ENCODE results near the gene JPH2.
A peak's percentile ranks its signal among the peaks of the same experiment; 100 is the strongest.

JPH2 gene

DNA sequence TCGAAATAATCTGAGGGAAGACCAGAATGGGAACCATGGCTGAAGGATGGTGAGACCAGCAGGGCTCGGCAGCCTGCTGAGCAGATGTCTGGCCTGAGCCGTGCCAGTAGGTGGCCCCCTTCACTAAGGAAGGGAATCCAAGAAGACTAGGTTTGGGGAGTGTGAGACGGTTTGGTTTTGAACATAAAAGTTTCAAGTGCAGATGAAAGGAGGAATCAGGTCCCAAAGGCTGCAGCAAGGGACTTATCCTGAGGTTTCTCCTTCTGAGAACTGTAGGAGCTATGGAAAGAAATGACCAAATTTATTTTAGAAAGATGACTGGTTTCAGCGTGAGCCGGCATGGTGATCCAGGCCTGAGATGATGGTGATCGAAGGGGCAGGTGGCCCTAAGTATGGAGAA lies 28.1 kb upstream of the JPH2 start:
- no peaks in the 10 kb centered on the region for H3K9me3 ChIP-seq (ENCODE audit: insufficient read depth, low read length)
- no peak overlapping the region for H3K4me2 ChIP-seq (ENCODE audit: low read length)
- H3K27me3 ChIP-seq (ENCODE audit: low read depth, low read length), result no peaks in the 10 kb centered on the region
- H3K27ac ChIP-seq (ENCODE audit: low read length), result no peak overlapping the region
- H2AFZ ChIP-seq (ENCODE audit: low read depth, low read length), result no peak overlapping the region
- TF ChIP-seq, protein P1, sequence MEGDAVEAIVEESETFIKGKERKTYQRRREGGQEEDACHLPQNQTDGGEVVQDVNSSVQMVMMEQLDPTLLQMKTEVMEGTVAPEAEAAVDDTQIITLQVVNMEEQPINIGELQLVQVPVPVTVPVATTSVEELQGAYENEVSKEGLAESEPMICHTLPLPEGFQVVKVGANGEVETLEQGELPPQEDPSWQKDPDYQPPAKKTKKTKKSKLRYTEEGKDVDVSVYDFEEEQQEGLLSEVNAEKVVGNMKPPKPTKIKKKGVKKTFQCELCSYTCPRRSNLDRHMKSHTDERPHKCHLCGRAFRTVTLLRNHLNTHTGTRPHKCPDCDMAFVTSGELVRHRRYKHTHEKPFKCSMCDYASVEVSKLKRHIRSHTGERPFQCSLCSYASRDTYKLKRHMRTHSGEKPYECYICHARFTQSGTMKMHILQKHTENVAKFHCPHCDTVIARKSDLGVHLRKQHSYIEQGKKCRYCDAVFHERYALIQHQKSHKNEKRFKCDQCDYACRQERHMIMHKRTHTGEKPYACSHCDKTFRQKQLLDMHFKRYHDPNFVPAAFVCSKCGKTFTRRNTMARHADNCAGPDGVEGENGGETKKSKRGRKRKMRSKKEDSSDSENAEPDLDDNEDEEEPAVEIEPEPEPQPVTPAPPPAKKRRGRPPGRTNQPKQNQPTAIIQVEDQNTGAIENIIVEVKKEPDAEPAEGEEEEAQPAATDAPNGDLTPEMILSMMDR (IDR thresholded peaks at IDR 0.05; ENCODE audit: low read depth, low read length), result peak; percentile 99
- TF ChIP-seq EZH2phosphoT487 (IDR thresholded peaks at IDR 0.05; ENCODE audit: low read depth), result no peak
- peaks cover 8% of the 10 kb centered on the region for H3K4me1 ChIP-seq (ENCODE audit: low read length)
- no peak overlapping the region for H3K9ac ChIP-seq (ENCODE audit: low read length)
- H3K79me2 ChIP-seq (ENCODE audit: low read length), result peaks cover 15% of the 10 kb centered on the region
- 0 out of 2 replicates have a peak, but pooled peaks cover under 1% of the 10 kb centered on the region for H4K20me1 ChIP-seq (ENCODE audit: insufficient read depth, low read length)
- H3K36me3 ChIP-seq (replicated peaks; ENCODE audit: low read depth, low read length), result no peaks in the 10 kb centered on the region
- no peak overlapping the region for H3K4me3 ChIP-seq (ENCODE audit: low read length)

DNA sequence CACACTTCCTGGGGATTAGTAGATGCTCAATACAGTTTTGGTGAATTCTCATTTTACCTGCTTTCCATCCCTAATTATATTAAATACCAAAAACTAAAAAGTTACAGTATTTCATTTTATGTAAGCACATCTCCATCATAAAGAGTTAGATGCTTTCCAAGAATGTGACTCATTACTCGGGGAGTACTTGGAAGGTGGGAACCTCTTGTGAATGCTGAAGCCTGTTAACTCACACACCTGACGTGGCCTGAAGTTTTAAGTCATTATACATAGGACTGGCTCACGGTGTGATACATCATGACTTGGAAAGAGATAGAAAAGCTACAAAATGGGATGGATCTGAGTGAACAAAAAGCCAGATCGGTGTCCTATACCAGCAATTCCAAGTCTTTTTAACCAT lies 25.8 kb upstream of the JPH2 start:
- Histone ChIP-seq H3K4me1 (ENCODE audit: low read length) (peaks cover 21% of the 10 kb centered on the region), H3K9me3 (ENCODE audit: insufficient read depth, low read length) (no peaks in the 10 kb centered on the region), H2AFZ (ENCODE audit: low read depth, low read length) (no peak overlapping the region), H3K4me2 (ENCODE audit: low read length) (no peak overlapping the region), H3K4me3 (ENCODE audit: low read length) (no peak overlapping the region), H3K79me2 (ENCODE audit: low read length) (peaks cover 39% of the 10 kb centered on the region), H4K20me1 (ENCODE audit: insufficient read depth, low read length) (peaks cover 23% of the 10 kb centered on the region), H3K9ac (ENCODE audit: low read length) (no peak overlapping the region), H3K27ac (ENCODE audit: low read length) (no peak overlapping the region), H3K36me3 (replicated peaks; ENCODE audit: low read depth, low read length) (no peaks in the 10 kb centered on the region), H3K27me3 (ENCODE audit: low read depth, low read length) (no peaks in the 10 kb centered on the region)
- TF ChIP-seq, protein P1 (IDR thresholded peaks at IDR 0.05; ENCODE audit: low read depth, low read length), result no peak
- TF ChIP-seq EZH2phosphoT487 (IDR thresholded peaks at IDR 0.05; ENCODE audit: low read depth), result no peak

DNA sequence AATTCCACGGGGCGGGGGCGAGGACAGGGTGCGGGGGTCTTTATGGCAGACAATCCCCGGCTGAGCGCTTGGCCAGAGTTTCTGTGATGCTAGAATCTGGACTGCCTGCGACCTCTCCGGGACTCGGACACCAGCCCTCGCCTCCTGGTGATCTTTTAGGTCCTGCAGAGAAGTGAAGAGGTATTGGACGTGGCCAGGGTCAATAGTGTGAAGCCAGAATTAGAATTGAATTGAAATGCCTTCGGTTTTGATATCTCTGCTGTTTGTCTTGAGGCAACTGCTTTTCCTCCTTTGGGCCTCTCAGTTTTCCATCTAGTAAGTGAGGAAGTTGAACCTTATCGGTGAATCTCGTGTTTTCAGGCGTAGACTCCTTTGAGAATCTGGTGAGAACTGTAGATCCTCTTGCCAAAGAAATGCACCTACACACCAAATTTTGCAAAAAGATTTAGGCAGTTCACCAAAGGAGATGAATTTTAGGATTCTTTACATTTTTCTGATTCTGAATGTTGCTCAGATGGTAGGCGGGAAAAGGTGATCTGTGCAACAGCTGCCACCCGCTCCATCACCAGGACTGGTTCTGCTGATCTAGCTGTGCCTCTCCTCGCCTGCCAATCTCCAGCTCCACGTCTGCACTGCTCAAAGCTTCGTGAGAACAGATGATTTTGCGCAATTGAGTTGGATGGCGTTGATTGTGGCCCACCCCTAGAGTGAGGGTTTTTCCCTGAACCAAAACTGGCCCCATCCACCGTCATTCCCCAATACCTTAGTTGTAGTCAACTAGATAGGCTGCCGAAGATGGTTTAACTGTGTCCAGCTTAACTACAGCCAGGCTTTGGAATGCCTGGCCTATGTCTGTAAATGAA lies 24.4 kb upstream of the JPH2 start:
- Histone ChIP-seq H3K27ac (ENCODE audit: low read length) (peak overlapping the region; percentile 50), H2AFZ (ENCODE audit: low read depth, low read length) (peak overlapping the region; percentile 75), H3K4me1 (ENCODE audit: low read length) (peaks cover 30% of the 10 kb centered on the region), H3K9ac (ENCODE audit: low read length) (peak overlapping the region; percentile 74), H3K79me2 (ENCODE audit: low read length) (peaks cover 53% of the 10 kb centered on the region), H3K4me3 (ENCODE audit: low read length) (peak overlapping the region; percentile 94), H3K36me3 (replicated peaks; ENCODE audit: low read depth, low read length) (peaks cover 6% of the 10 kb centered on the region), H4K20me1 (ENCODE audit: insufficient read depth, low read length) (peaks cover 36% of the 10 kb centered on the region), H3K4me2 (ENCODE audit: low read length) (peak overlapping the region; percentile 84), H3K9me3 (ENCODE audit: insufficient read depth, low read length) (no peaks in the 10 kb centered on the region), H3K27me3 (ENCODE audit: low read depth, low read length) (no peaks in the 10 kb centered on the region)
- TF ChIP-seq EZH2phosphoT487 (IDR thresholded peaks at IDR 0.05; ENCODE audit: low read depth), result no peak
- TF ChIP-seq, protein P1 (IDR thresholded peaks at IDR 0.05; ENCODE audit: low read depth, low read length), result no peak

DNA sequence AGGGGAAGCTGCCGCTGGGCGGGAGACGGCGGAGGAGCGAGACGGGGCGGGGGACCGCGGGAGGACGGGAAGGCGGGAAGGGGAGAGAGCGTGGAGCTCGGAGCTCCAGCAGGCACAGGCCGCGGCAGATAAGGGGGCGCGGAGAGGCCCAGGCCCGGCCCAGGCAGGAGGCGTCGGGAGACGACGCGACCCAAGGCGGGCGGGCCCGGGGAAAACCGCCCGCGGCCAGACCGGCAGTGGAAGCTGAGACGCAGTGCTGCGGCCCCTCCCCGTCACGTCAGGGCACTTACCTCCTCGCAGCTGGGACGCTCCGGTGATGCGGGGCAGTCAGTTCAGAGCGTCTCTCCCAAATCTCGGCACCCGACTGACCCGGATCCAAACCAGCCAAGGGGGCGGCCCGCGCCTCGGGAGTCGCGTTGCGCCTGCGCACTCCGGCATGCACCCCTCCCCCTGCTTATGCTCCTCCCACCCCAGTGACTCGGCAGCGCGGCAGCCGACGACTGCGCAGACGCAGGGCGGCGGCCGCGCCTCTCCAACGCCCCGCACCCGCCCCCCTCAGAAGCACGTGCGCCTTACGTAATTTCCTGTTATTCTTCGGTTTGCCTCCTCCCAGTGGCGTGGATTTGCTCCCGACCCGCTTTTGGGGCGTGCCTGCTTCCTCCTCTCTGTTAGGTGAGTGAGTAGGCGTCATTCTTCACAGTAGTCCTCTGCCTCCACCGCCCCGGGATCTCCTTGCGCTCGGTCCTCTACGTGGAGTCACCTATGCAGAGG lies 23.6 kb upstream of the JPH2 start, which contains the start of gene OSER1:
Gene OSER1, minus strand, starts transcription at position 366 of the 771 bp plus-strand sequence. CDS start 3,814 bp downstream, outside the sequence.
- Histone ChIP-seq H3K27ac (ENCODE audit: low read length) (peak within 1 kb of the TSS; percentile 81), H3K36me3 (replicated peaks; ENCODE audit: low read depth, low read length) (peaks cover 12% of the 10 kb centered on the region), H3K27me3 (ENCODE audit: low read depth, low read length) (no peaks in the 10 kb centered on the region), H3K9ac (ENCODE audit: low read length) (peak within 1 kb of the TSS; percentile 99), H3K9me3 (ENCODE audit: insufficient read depth, low read length) (no peaks in the 10 kb centered on the region), H4K20me1 (ENCODE audit: insufficient read depth, low read length) (peaks cover 42% of the 10 kb centered on the region), H3K4me2 (ENCODE audit: low read length) (peak within 1 kb of the TSS; percentile 92), H3K79me2 (ENCODE audit: low read length) (peaks cover 60% of the 10 kb centered on the region), H3K4me1 (ENCODE audit: low read length) (peaks cover 30% of the 10 kb centered on the region), H3K4me3 (ENCODE audit: low read length) (peak within 1 kb of the TSS; percentile 94), H2AFZ (ENCODE audit: low read depth, low read length) (peak within 1 kb of the TSS; percentile 75)
- TF ChIP-seq, protein P1 (IDR thresholded peaks at IDR 0.05; ENCODE audit: low read depth, low read length), result no peak
- no peak for TF ChIP-seq EZH2phosphoT487 (IDR thresholded peaks at IDR 0.05; ENCODE audit: low read depth)

Data from OCI-LY3 (cell line).